GM21619 (cell line): Measurements from ENCODE around the gene CTR9.

Experiments used
- ATAC-seq: cut with Tn5 transposase; IDR thresholded peaks from one replicate; pipeline ENCODE4 v1.9.1; 2021; ENCODE audit not compliant: unreplicated experiment

The CTR9 gene

DNA sequence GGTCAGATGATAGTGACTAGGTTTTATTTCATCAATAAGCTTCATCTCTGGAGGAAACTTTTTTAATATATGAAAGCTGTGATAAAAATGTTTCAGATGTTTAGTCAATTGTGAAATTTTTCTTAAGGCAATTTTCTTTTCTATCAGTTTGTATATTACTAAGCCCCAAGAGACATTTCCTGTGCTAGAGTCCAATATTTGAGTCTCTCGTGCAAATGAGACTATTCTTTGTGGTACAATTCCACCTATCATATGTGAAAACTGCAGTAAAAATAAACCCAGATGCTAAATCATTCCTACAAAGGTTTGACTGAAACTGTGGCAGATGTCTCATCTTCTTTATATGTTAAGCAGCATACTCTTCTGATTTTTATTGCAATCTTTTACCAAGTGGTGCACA lies 28.0 kb downstream of the CTR9 start:
- no peak for ATAC-seq

DNA sequence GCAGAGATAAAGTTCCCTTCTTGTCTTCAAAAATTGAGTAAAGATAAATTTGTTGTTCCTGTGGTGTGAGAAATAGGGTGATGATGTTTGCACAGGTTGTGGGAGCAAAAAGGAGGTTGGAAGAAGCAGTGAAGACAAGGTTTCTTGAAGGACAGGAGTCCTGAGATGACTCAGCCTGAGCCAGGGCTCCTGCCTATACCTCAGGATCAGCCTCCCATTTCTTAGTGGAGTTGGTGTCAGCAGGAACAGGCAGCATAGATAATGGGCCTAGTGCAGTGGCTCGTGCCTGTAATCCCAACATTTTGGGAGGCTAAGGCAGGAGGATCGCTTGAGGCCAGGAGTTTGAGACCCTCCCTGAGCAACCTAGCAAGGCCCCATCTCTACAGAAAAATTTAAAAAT lies 29.0 kb downstream of the CTR9 start:
- no peak for ATAC-seq

DNA sequence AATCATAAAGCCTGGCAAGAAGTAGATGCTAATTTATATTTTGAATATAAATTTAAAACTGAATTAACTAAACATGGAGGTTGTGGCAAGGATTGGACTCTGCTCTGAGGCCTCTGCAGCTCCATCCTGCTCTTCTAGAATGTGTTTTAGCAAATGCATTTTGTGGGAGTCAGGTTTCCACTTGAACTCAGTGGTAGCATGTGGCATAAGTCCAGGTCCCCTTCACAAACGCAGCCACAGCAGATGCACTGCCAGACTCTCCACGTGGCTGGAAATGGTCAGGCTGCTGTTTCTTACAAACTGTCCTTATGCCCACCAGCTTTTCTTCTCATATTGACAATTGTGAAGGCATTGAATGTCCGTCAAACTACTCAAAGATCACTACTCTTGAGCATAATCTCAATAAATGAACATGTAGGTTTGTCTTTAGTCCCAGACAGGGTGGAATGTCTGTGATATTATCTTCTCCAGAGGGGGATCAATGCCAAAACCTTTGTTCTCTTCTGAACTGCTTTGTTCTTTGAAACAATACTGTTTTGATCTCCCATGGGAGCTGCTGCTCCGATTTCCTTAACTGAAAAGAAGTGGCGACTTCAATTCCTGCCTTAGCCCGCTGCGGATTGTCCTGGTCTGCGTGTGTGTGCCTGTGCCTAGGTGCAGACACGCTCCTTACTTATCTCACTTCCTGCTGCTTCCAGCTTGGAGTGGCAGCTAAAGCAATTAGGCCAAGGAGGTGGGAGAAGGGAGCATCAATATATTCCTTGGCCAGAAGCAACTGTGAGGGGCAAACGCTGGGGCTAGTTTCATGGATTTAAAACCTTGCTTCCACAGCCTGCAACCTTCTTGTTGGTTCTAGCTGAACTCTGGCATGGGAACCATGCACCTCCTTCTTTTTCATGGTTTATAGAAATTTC lies 33.4 kb downstream of the CTR9 start:
- no peak for ATAC-seq

DNA sequence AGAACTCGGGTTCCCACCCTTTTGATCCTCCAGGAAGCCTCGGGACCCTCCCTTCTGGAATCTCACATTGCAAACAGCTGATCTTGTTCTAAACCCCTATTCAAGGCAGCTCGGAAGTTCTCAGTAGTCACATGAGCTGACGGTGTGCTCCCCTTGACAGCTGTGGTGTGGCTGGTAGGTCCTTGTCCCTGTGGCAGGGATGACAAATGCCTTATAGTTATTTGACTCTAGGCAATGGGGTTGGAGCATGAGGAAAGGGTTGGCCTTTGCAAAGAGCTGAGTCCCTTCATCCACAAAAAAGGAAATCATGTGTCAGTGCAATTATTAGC lies 34.1 kb downstream of the CTR9 start:
- no peak for ATAC-seq

DNA sequence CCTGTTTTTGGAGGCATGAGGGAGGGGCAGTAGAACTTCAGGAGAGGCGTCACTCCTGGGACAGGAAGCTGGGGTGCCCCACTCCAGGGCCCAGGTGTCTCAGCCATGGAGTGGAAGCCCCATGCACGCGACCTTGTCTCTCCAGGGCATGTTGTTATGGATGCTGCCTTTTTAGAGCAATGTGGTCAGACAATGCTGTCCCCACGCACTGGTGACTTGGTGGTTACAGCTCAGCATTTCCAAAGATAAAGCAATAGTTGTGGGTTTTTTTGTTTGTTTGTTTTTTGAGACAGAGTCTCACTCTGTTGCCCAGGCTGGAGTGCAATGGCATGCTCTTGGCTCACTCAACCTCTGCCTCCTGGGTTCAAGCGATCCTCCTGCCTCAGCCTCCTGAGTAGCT lies 35.4 kb downstream of the CTR9 start:
- ATAC-seq, result no peak

DNA sequence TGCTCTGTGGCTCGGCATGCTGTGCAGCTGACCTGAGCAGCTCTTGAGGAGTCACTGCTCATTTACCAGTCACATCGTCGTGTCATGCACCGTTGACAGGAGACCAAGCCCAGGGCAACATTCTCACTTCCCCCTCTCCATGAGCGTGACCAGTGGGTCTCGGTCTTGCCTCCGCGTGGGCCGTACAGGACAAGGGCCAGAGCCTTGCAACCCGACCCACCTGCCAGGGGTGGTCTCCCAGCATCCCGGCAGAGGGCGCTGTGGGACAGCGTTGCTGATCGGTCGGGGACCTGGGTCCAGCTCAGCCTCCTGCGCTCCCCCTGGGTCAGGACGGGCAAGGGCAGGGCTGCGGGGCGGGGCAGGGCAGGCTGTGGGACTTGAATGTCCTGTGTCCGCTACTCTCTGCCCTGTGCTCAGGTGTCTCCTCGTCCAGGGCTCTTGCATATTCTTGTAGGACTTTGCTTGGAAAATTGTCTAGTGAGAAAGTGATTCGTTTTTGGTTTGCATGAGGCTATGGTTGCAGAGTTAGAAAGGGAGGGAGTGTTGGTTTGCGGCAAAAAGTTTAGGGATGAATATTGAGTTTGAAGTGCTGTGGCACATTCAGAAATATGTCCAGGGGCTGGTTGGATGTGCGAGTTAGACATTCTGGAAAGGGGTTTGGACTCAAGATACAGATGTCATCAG lies 41.5 kb downstream of the CTR9 start:
- peak; percentile 92 for ATAC-seq

DNA sequence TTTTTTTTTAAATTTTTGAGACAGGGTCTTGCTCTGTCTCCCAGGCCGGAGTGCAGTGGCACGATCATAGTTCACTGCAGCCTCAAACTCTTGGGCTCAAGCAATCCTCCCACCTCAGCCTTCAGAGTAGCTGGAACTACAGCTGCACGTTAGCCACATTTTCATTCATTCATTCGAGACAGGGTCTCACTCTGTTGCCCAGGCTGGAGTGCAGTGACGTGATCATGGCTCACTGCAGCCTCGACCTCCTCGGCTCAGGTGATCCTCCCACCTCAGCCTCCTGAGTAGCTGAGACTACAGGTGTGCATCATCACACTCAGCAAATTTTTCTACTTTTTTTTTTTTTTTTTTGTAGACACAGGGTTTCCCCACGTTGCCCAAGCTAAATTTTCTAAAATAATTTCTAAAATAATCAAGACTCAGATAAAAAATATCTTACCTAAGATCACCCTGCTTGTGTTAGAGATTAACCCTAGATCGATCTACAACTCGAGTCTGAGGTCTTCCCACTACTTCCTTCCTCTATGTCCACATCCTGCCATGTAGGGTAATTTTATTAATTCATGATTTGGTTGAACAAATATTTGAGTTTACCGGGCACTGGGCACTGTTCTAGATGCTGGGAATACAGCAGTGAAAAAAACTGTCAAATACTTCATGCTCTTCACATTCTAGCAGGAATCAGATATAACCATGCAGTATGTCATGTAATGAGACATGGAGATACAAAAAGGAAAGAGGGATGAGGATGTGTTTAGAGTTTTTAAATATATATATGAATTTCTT lies 42.6 kb downstream of the CTR9 start:
- ATAC-seq, result no peak

DNA sequence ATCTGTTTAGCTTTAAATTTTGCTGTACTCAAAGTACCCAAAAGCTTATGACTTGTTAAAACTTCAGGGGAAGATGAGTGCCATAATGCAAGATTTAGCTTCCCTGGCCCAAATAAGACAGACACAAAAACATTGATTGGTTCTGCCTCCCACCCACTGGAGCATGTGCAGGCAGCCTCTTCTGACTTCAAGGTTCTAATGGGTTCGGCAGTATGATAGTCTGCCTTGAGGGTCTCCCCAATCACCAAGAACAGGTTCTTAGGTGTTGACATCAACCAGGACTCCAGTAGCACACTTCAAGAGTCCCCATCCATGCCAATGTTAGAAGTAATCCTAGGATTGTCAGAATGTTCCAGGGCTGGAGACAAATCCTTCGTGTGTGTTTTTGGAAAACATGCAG lies 45.1 kb downstream of the CTR9 start:
- ATAC-seq, result no peak

DNA sequence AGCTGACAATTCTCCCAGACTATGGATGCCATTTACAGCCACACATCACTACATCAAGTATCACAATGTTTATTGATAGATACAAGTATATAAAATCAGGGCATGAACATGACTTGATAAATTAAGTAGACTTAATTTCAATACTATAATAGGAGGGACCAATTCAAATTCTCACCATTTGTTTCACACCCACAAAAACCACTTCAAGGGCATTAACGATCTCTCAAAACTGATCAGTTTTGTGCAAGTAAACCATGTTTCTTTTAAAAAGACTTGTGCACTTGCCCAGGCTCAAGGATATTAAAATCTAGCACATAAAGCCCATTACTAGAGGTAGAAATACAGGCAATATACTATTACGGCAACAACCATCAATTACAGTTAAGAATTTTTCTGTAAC lies 46.0 kb downstream of the CTR9 start:
- ATAC-seq, result no peak

DNA sequence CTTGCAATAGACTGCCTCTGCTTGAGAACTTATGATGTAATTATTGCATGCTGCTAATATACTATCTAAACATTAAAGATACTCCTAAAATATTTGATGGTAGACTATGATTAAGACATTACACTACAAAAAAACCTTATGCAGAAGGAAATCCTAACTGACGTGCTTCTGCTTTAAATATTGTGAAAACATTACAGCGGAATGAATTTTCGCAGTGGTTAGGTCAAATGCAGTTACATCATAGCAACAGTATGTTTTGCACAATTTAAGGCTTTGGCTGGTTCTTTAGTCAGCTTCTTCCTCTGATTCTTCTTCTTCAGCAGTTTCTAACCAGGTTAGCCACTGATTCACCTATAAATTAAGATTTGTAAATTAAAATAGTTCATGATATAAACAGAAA lies 46.5 kb downstream of the CTR9 start:
- ATAC-seq, result no peak

DNA sequence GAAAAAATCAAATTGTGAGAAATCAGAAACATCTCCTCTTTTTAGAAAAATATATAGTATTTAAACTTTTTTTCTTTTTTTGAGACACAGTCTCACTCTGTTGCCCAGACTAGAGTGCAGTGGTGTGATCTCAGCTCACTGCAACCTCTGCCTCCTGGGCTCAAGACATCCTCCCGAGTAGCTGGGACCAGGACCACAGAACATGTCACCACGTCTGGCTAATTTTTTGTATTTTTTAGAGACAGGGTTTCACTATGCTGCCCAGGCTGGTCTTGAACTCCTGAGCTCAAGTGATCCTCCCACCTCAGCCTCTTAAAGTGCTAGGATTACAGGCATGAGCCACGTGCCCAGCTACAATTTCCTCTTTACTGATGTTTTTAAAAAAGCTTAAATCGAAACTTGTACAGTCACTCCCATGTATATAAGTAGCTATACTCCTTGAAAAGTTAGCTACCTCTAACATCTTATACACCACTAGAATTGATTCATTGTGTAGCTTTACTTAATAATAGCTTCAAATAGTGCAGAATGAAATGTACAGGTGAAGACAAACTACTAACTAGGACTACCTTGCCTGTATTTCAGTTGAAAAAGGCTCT lies 47.4 kb downstream of the CTR9 start:
- no peak for ATAC-seq

DNA sequence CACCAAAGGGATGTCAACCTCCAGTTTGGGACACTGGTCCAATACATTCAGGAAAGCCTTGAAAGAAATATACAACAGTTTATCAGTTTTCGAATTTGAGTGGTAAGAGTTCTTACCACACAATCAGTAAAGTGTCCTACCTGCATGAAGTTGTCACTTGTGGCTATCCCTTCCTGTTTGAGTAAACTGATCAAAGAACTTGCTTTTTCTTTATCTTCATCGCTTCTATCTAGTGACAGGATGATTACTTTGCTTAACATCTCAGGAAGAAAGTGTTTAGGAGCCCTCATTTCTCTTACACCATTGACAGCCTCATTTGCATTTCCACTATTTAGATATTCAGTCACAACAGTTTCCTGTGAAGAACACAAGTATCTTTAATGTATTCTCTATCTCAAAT lies 49.2 kb downstream of the CTR9 start:
- no peak for ATAC-seq

DNA sequence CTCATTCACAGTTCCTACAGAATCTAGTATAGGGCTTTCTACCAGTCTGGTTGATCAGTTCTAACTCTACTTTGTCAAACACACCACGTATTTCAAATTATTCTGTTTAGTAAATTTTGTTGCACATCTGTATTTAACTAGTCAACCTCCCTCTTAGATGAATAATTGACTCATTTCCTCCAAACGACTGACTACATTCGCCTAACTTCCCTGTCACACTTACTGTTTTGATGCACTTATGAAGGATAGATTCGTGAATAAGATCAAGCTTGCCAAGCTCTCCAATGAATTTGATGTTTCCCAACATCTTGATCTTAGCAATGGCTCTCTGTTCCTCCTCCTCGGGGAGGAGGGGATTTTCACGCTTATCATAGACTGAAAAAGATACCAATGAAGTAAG lies 52.6 kb downstream of the CTR9 start:
- ATAC-seq, result no peak

DNA sequence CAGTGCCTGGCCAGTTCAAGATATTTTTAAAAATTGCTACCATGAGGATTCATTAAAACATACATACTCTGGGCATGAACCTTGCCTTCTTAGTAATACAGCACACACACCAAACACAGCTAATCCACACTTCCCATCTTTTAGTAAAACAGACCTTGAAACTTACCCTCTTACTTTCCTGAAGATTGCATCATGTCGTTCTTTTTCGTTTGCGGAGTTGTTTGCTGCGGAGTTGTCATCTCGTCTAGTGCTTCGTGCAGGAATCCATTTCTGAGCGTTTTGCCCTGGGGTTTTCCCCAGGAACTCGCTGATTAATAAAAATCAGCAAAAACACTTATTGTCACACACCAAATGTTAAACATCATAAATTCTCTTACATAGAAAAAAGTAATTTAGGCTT lies 54.7 kb downstream of the CTR9 start:
- ATAC-seq, result no peak

DNA sequence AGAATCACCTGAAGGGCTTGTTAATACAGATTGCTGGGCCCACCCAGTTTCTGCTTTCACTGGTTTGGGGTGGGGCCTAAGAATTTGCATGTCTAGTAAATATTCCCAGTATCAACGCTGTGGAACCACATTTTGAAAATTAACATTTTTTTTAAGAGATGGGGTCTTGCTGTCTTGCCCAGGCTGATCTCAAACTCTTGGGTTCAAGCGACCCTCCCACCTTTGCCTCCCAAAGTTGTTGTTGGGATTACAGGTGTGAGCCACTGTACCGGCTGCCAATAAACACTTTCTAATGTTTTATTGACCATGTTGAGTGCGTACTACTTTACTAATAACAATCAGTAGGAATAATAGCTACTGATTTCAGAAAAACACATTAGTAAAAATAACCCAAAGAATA lies 55.2 kb downstream of the CTR9 start:
- ATAC-seq, result no peak

DNA sequence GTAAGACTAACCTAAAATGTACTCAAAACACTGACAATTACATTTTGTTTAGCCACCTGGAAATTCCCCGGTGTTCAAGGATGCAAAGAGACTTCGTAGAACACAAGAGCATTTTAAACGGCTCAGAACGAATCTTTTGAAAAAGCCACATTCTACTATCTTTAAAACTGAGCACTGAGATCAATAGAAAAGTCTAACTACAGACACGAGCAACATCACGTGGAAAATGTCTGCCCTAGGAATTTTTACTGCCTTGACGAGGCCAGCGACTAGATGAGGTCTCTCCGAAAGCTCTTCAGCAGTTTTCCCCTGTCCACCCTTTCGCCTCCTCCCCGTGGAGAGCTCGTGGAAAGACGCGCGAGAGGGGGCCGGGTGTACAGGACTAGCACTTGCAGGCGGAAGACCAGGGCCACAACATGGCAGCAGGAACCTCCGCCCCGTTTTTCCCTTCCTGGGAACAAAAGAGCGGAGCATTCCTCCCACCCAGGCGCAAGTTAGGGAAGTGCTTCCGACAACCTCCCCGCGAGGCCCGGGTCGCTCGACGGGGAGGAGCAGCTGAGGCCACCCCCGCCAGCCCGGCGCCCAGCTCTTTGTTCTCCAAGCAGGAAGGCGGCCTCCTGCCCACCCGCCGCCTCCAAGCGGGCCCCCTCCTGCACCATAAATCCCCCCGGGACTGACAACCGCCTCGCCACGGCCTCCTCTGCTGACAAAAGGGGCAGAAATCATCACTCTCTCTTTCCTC lies 56.6 kb downstream of the CTR9 start:
- ATAC-seq, result no peak

DNA sequence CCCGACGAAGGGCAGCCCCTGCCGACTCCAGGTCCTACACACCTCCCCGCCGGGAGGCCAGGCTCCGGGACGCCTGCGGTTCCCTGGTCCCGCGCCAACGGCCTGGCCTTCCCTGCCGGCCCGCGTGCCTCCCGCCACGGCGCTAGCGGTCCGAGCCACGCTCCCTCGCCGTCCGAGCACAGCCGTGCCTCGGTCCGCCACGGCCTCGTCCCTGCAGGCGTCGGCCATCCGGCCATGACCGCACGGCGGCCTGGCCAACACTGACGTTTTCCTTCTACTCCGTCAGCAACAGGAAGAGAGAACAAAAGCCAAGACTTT lies 57.1 kb downstream of the CTR9 start:
- ATAC-seq, result peak; percentile 3

DNA sequence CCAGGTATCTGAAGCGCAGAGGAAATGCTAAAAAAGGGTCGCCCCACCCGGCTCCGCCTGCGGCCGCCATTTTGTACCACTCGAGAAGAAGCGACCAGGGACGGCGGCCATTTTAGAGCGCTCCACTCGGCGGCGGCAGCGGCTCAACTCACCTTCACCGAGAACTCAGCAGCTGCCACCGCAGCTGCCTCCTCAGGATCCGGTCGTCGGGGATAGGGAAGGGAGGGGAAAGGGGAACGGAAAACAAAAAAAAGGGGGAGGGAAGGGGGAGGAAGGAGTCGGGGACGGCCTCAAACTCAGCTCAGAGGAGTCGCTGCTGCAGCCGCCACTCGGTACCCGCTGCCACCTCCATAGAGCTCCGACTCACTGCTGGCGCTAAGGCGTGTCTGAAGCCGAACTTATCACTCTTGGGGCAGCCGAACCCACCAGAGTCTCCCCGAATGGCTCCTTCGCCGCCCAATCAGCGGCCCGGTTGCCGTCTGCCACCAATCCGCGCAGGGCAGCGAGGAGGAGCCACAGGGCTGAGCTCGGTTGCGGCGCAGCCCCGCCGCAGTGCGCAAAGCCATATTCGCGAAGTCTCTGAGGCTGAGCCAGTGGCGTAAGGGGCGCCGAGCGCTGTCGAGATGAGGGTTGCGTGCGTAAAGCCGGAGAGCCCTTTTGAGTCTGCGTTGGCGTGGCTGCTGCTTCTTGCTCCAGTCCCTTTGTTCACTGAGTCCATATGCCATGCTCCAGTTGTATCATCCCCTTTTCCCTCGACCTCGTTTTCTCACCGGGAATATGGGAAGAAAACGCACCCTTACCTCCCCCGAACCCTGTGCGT lies 57.7 kb downstream of the CTR9 start, which contains the start of gene EIF4G2:
TSS of gene EIF4G2 (minus strand) at position 374 of the 820 bp plus-strand sequence.
- peak; percentile 92 for ATAC-seq

DNA sequence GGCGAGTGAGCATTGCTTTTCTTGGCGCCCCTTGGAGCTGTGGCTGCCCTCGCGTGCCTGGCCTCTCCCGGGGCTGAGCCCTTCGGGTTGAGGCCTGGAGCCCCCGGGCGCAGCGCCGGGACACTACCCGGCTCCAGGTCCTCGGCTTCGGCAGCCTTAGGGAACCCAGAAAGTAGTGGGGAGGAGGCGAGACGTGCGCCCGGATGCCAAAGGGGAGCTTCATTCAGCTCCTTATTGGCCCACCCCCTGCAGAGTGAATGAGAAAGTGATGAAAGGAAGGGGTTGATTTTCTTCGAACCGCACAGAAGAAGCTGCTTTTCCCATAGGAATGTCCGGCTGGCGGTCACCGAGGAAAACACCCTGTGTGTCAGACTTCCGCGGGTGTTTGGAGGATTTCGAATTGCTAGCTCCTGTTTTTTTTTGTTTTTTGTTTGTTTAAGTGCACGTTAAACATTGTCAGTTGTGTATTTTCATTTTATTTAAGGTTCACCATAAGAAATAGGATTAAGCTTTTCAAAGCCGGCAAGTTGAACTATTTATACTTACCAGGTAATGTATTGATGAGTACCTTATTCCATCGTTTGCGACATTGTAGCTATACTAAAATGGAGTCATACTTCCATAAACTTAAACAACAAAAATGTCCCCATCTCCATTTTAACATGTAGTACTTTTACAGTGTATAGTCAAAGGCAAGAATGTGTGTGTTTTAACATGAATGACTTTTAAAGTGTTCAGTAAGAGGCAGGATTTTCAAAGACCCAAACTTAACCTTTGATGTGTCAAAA lies 58.5 kb downstream of the CTR9 start:
- peak; percentile 12 for ATAC-seq
